Ovary (tissue), 3 donors: ENCODE results near the gene ENOX1.

Source experiments
- CTCF ChIP-seq, 3 donors: fragments of 450-650 bp in 2 of 3; fragments of 200-600 bp in 1 of 3; IDR thresholded peaks; one replicate each; pipeline versions ENCODE4 v1.5.1 to v1.8.0; 2016 to 2022; ENCODE audit warnings: antibody characterized with exemption in 3 of 3, mild to moderate bottlenecking in 1 of 3
- EP300 ChIP-seq: sonication (generic); formaldehyde crosslinking; IDR thresholded peaks from one replicate; pipeline ENCODE4 v1.6.1; 2017; ENCODE audit warnings: antibody characterized with exemption
- POLR2A ChIP-seq: fragments of 450-650 bp; IDR thresholded peaks from one replicate; pipeline ENCODE4 v1.6.1; 2017; ENCODE audit warnings: antibody characterized with exemption, mild to moderate bottlenecking, moderate library complexity
- donor health status: DM: no; HTN: no; CAD: no.

GRCh38 chr13:43537124-43537523 is 249.6 kb downstream of the ENOX1 start:
- TF ChIP-seq CTCF (IDR thresholded peaks at IDR 0.05): no peak
- TF ChIP-seq EP300: no peak
- TF ChIP-seq POLR2A: no peak
